ENCODE measurements around the gene GJA8.
"Not testable (repeated sequence)": the region's sequence is repeated elsewhere in the genome, so short reads cannot be mapped to it uniquely, and the experiment has no call there.

GJA8 gene

GRCh38 chr1:147940456-147940855, 37.9 kb downstream of the GJA8 start:
- H3K9me3 Mint-ChIP-seq; H3K4me3 Mint-ChIP-seq; ATAC-seq (replicated peaks); H3K36me3 Mint-ChIP-seq (ENCODE audit: insufficient read depth); H3K27ac Mint-ChIP-seq; DNase-seq; H3K4me1 Mint-ChIP-seq (ENCODE audit: low read depth in 2 of 2); H3K27me3 Mint-ChIP-seq: not testable (repeated sequence)

GRCh38 chr1:147942563-147942962, 40.0 kb downstream of the GJA8 start:
- not testable (repeated sequence) for H3K9me3 Mint-ChIP-seq; ATAC-seq (replicated peaks); H3K36me3 Mint-ChIP-seq (ENCODE audit: insufficient read depth); DNase-seq; H3K27ac Mint-ChIP-seq; H3K4me1 Mint-ChIP-seq (ENCODE audit: low read depth in 2 of 2); H3K27me3 Mint-ChIP-seq; H3K4me3 Mint-ChIP-seq

GRCh38 chr1:147949517-147949916, 46.9 kb downstream of the GJA8 start:
- not testable (repeated sequence) for H3K27ac Mint-ChIP-seq; H3K36me3 Mint-ChIP-seq (ENCODE audit: insufficient read depth)

More at GRCh38 chr1:147949517-147949916, 46.9 kb downstream of the GJA8 start:
- H3K4me3 Mint-ChIP-seq; H3K4me1 Mint-ChIP-seq (ENCODE audit: low read depth in 2 of 2); DNase-seq; ATAC-seq (replicated peaks); H3K27me3 Mint-ChIP-seq; H3K9me3 Mint-ChIP-seq: not testable (repeated sequence)
